GM23248 (cell line): ENCODE data around the gene HDAC4. TPM values are rescaled to one million over a fixed set of nuclear protein-coding genes. Genes with fewer than 3 reads are reported as not detected.

ENCODE experiments used
- DNase-seq: peaks from one replicate; pipeline ENCODE4 v3.0.0-alpha.2; 2015
- H2AFZ ChIP-seq: fragments of 200-600 bp; sonication (generic); 2 replicates; pipeline ENCODE4 v1.6.1; 2016; ENCODE audit warnings: antibody characterized with exemption
- H3F3A ChIP-seq: fragments of 200-600 bp; sonication (generic); 2 replicates; pipeline ENCODE4 v1.6.1; 2016; ENCODE audit warnings: mild to moderate bottlenecking, antibody characterized with exemption, mixed run types; ENCODE audit not compliant: insufficient read depth
- H3K27ac ChIP-seq: fragments of 200-600 bp; sonication (generic); 2 replicates; pipeline ENCODE4 v1.5.1; 2016; ENCODE audit warnings: mild to moderate bottlenecking
- H3K27me3 ChIP-seq: fragments of 200-600 bp; sonication (generic); replicated peaks from 2 replicates; pipeline ENCODE4 v1.6.1; 2016; ENCODE audit warnings: mild to moderate bottlenecking; ENCODE audit not compliant: insufficient read depth
- H3K36me3 ChIP-seq: fragments of 200-600 bp; sonication (generic); 2 replicates; pipeline ENCODE4 v1.6.1; 2016; ENCODE audit warnings: low read depth, mild to moderate bottlenecking
- H3K4me1 ChIP-seq: fragments of 200-600 bp; sonication (generic); 2 replicates; pipeline ENCODE4 v1.6.1; 2016; ENCODE audit warnings: mild to moderate bottlenecking; ENCODE audit not compliant: insufficient read depth
- H3K4me2 ChIP-seq: fragments of 200-600 bp; sonication (generic); one replicate; pipeline ENCODE4 v1.6.1; 2016; ENCODE audit warnings: mild to moderate bottlenecking; ENCODE audit not compliant: unreplicated experiment
- H3K4me3 ChIP-seq: fragments of 200-600 bp; sonication (generic); 2 replicates; pipeline ENCODE4 v1.5.1; 2016; ENCODE audit warnings: mild to moderate bottlenecking
- H3K79me2 ChIP-seq: fragments of 200-600 bp; sonication (generic); 2 replicates; pipeline ENCODE4 v1.6.1; 2016; ENCODE audit warnings: mild to moderate bottlenecking; ENCODE audit not compliant: insufficient read depth
- H3K9ac ChIP-seq: fragments of 200-600 bp; sonication (generic); 2 replicates; pipeline ENCODE4 v1.6.1; 2016; ENCODE audit warnings: mild to moderate bottlenecking
- H3K9me2 ChIP-seq: fragments of 200-600 bp; sonication (generic); 2 replicates; pipeline ENCODE4 v1.6.1; 2016; ENCODE audit warnings: mixed run types, mild to moderate bottlenecking, moderate library complexity; ENCODE audit not compliant: insufficient read depth
- H3K9me3 ChIP-seq: fragments of 200-600 bp; sonication (generic); one replicate; pipeline ENCODE4 v1.6.1; 2017; ENCODE audit warnings: low read depth
- H4K20me1 ChIP-seq: fragments of 200-600 bp; sonication (generic); 2 replicates; pipeline ENCODE4 v1.6.0; 2016; ENCODE audit not compliant: insufficient read depth
- EZH2 ChIP-seq: fragments of 200-600 bp; sonication (generic); IDR thresholded peaks from 2 replicates; pipeline ENCODE4 v1.6.1; 2018; ENCODE audit warnings: antibody characterized with exemption, mild to moderate bottlenecking; ENCODE audit not compliant: insufficient read depth, poor library complexity, severe bottlenecking
- EZH2phosphoT487 ChIP-seq: fragments of 200-600 bp; sonication (generic); IDR thresholded peaks from 2 replicates; pipeline ENCODE4 v1.6.1; 2018; ENCODE audit warnings: antibody characterized with exemption, moderate library complexity, mild to moderate bottlenecking, low read depth; ENCODE audit not compliant: insufficient read depth
- WGBS, 2 experiments: methylation state at CpG; one replicate each; pipeline ENCODE4 v1.1.6; 2015 to 2017; ENCODE audit warnings: low lambda C conversion rate in 2 of 2, low coverage in 1 of 2; ENCODE audit errors: missing lambda C conversion rate in 2 of 2; 5-methylcytosine and 5-hydroxymethylcytosine counted together
- in situ Hi-C: fragments of 300-500 bp; cut with MboI; formaldehyde crosslinking; loops from 2 replicates; pipeline ENCODE4 v1.15.0; 2020
- polyA plus RNA-seq: library from polyadenylated mRNA; unstranded; fragments of >200 nt; fragmentation: Nextera tagmentation; extraction: Ambion mirVana; gene quantifications from 2 replicates; pipeline ENCODE4 v1.2.1, GENCODE V29; 2016
- total RNA-seq: library from RNA; depleted of rRNA; stranded (reverse); fragments of >200 nt; shearing (Covaris generic); gene quantifications from 2 replicates; pipeline ENCODE4 v1.2.3, GENCODE V29; 2014

The HDAC4 gene
- total and polyA plus RNA-seq, 2 experiments from 2014 or later = 2.1 to 6.3 TPM

- no peaks in the 10 kb centered on the region for H3K27me3 ChIP-seq
- H3K4me1 ChIP-seq = no peaks in the 10 kb centered on the region
- no peaks in the 10 kb centered on the region for H3K9me3 ChIP-seq
- H4K20me1 ChIP-seq = no peaks in the 10 kb centered on the region
- DNase-seq = no peak
- no peaks in the 10 kb centered on the region for H3K36me3 ChIP-seq
- TF ChIP-seq EZH2phosphoT487 = no peak
- no peak for TF ChIP-seq EZH2
- H3K4me2 ChIP-seq = no peak overlapping the region
- in situ Hi-C loops = no loop called here
- H3F3A ChIP-seq = no peaks in the 10 kb centered on the region
- H3K9me2 ChIP-seq = no peaks in the 10 kb centered on the region
- 77 to 78% methylated on average over 20 of the region's 20 CpGs for WGBS, 2 experiments
- H3K27ac ChIP-seq = no peak overlapping the region
- H2AFZ ChIP-seq = no peak overlapping the region
- H3K9ac ChIP-seq = no peak overlapping the region
- no peaks in the 10 kb centered on the region for H3K79me2 ChIP-seq
- no peak overlapping the region for H3K4me3 ChIP-seq
Observed at GRCh38 chr2:239122421-239123110, 278.3 kb downstream of the HDAC4 start.

DNA sequence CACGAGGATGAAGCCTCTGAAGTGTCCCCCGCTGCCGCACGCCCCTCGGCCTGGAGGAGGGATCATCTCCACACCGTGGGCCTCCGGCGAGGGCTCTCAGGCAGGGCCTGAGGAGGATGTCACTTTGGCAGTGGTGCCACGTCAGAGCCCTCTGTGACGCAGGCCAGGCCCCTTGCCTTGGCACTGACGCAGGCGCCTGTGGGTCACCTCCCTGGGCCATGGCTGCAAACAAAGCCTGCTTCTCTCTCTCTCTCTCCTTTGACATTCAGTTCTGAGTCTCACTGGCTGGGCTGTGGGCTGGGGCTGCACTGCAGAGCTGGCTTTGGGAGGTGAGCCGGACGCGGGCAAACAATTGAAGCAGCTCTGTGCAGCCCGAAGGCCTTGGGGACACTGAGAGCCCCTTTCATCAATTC lies 279.2 kb downstream of the HDAC4 start:
- Histone ChIP-seq H2AFZ (no peak overlapping the region), H3F3A (no peaks in the 10 kb centered on the region), H3K27ac (no peak overlapping the region), H3K4me3 (no peak overlapping the region), H4K20me1 (no peaks in the 10 kb centered on the region), H3K4me2 (no peak overlapping the region), H3K9me3 (no peaks in the 10 kb centered on the region), H3K9ac (no peak overlapping the region), H3K36me3 (no peaks in the 10 kb centered on the region), H3K79me2 (no peaks in the 10 kb centered on the region), H3K27me3 (no peaks in the 10 kb centered on the region), H3K4me1 (no peaks in the 10 kb centered on the region), H3K9me2 (no peaks in the 10 kb centered on the region)
- in situ Hi-C loops = no loop called here
- no peak for DNase-seq
- WGBS, 2 experiments = 85 to 88% methylated on average over 16 of the region's 16 CpGs
- TF ChIP-seq EZH2 = no peak
- TF ChIP-seq EZH2phosphoT487 = no peak

GRCh38 chr2:239120664-239121063 lies 280.2 kb downstream of the HDAC4 start:
- H3K9me2 ChIP-seq = no peaks in the 10 kb centered on the region
- no peaks in the 10 kb centered on the region for H3K27me3 ChIP-seq
- no peak overlapping the region for H3K9ac ChIP-seq
- no peak for TF ChIP-seq EZH2phosphoT487
- no peak for TF ChIP-seq EZH2
- WGBS, 2 experiments = 31 to 43% methylated on average over 3 to 4 of the region's 4 CpGs
- no peak overlapping the region for H2AFZ ChIP-seq
- no peaks in the 10 kb centered on the region for H4K20me1 ChIP-seq
- no peaks in the 10 kb centered on the region for H3K36me3 ChIP-seq
- H3K79me2 ChIP-seq = no peaks in the 10 kb centered on the region
- H3K4me3 ChIP-seq = no peak overlapping the region
- no peaks in the 10 kb centered on the region for H3K4me1 ChIP-seq
- no peak overlapping the region for H3K4me2 ChIP-seq
- no peaks in the 10 kb centered on the region for H3F3A ChIP-seq
- H3K27ac ChIP-seq = no peak overlapping the region
- H3K9me3 ChIP-seq = no peaks in the 10 kb centered on the region
- in situ Hi-C loops = no loop called here
- DNase-seq = no peak

DNA sequence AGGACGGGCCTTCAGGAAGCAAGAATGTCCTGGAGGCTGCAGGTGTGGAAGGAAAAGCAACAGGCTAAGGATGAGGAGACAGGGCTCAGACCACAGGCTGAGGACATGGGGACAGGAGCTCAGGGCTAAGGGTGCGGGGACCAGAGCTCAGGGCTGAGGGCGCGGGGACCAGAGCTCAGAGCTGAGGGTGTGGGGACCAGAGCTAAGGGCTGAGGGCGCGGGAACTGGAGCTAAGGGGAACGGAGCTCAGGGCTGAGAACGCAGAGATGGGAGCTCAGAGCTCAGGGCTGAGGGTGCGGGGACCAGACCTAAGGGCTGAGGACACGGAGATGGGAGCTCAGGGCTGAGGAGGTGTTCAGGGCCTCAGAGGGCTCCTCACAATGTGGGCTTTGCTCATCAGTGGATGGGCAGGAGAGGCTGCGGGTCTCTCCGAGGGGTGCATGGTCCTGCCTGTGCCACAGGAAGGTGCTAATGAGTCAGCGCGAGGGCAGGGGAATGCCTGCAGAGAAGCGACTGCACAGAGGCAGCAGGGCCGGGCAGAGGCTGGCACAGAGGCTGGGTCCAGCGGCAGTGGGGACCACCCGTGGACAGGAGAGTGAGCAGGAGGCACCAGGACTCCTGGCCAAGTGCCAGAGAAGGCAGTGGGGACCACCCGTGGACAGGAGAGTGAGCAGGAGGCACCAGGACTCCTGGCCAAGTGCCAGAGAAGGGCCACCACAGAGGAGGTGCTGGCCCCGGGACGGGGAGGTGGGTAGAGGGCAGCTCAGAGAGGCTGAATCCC lies 281.3 kb downstream of the HDAC4 start:
- no peaks in the 10 kb centered on the region for H3K4me1 ChIP-seq
- WGBS, 2 experiments = 86 to 87% methylated on average over 18 to 20 of the region's 21 CpGs
- no peak overlapping the region for H3K4me2 ChIP-seq
- H3K9me2 ChIP-seq = no peaks in the 10 kb centered on the region
- H3K27me3 ChIP-seq = no peaks in the 10 kb centered on the region
- DNase-seq = no peak
- no peaks in the 10 kb centered on the region for H3K36me3 ChIP-seq
- no peak overlapping the region for H2AFZ ChIP-seq
- no peak overlapping the region for H3K4me3 ChIP-seq
- no peaks in the 10 kb centered on the region for H3K79me2 ChIP-seq
- H4K20me1 ChIP-seq = no peaks in the 10 kb centered on the region
- no peak overlapping the region for H3K27ac ChIP-seq
- no peaks in the 10 kb centered on the region for H3K9me3 ChIP-seq
- no peak overlapping the region for H3K9ac ChIP-seq
- in situ Hi-C loops = no loop called here
- TF ChIP-seq EZH2 = no peak
- peaks cover 1% of the 10 kb centered on the region; the same call in 1 of the 2 replicates for H3F3A ChIP-seq
